ENCODE data around the gene PTPRN2. TPM values are rescaled to one million over a fixed set of nuclear protein-coding genes. Genes with fewer than 3 reads are reported as not detected.

PTPRN2 gene
- total and polyA plus RNA-seq, 5 experiments from 2014 or later = 0.69 to 1.5 (median 0.99) TPM

DNA sequence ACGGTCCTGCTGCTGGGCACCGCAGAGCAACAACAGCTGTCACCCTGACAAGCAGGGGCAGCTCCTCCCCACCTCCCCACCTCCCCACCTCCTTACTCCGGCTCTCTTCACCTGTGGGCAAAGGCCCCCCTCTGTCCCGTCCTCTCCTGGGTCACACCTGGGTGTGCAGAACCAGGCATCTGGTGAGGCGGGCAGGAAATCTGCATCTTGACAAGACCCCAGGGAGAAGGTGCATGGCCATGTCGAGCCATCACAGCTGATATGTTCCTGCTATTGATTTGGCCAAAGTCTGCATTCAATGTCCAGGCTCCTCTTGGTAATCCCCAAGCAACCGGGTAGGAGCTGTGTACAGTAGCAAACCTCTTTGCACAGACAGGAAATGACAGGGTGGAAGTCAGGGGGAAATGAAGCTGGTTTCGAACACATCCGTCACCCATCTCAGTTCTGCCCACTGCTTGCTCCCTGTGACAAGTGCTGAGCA, 696.7 kb downstream of the PTPRN2 start:
- DNase-seq (peak in 6 of 10 donors; percentile 16 to 58 (median 44)), ATAC-seq (peak; percentile 65 to 96)
- H3K27me3 Mint-ChIP-seq = no peaks in the 10 kb centered on the region
- peak overlapping the region in 9 of 10 donors; percentile 80 to 96 (median 92) for H3K27ac Mint-ChIP-seq
- peaks cover 10 to 36% (median 24%) of the 10 kb centered on the region in 4 donors for H3K4me1 Mint-ChIP-seq
- peaks cover 0 to under 1% (median 0%) of the 10 kb centered on the region in 9 donors for H3K9me3 Mint-ChIP-seq
- POLR2A ChIA-PET = no interaction called here
- no peaks in the 10 kb centered on the region for H3K36me3 Mint-ChIP-seq
- peak overlapping the region; percentile 50 to 75 (median 66) for H3K4me3 Mint-ChIP-seq

DNA sequence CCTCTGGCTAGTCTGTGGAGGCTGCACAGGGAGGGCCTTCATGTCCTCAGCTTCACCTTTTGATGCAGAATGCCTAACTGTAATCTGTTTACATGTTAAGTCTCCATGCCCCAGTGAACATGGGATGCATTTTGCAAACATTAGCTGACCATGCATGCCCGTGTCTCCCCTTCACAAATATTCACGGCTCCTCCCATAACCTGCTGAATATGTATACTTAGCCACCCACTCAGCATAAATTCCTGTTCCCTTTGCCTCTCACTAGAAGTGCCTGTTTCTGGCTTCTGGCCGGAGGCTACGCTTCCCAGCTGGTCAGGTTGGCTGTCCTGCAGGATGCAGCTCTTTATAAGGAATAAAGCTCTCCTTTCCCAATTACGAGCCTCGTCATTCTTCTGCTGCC, 698.1 kb downstream of the PTPRN2 start:
- H3K27me3 Mint-ChIP-seq = no peaks in the 10 kb centered on the region
- peak overlapping the region in 6 of 10 donors; percentile 15 to 96 (median 72) for H3K27ac Mint-ChIP-seq
- H3K36me3 Mint-ChIP-seq = peaks cover 0 to 4% (median 0%) of the 10 kb centered on the region in 3 donors
- peaks cover 10 to 38% (median 24%) of the 10 kb centered on the region in 4 donors for H3K4me1 Mint-ChIP-seq
- ATAC-seq (no peak), DNase-seq (no peak)
- H3K4me3 Mint-ChIP-seq = no peak overlapping the region
- peaks cover 0 to 6% (median 0%) of the 10 kb centered on the region in 9 donors for H3K9me3 Mint-ChIP-seq
- POLR2A ChIA-PET = no interaction called here

DNA sequence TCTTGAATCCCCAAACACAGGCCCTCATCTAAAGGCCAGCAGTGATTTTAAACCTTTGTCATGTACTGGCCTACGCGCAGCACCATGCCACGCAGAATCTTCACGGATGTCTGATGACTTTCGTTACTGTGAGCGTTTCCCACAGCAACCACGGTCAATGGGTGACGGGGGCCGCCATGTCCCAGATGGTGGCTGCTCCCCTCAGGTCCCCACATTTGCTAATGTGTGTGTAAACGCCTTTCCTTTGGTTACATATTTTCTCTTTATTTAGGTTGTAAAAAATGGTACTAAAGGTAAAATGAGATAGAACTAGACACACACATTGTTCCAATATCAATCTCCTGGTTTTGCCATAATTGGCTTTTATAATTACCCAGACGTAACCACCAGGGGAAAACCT, 699.0 kb downstream of the PTPRN2 start:
- no peak for ATAC-seq
- peaks cover 10 to 35% (median 24%) of the 10 kb centered on the region in 4 donors for H3K4me1 Mint-ChIP-seq
- POLR2A ChIA-PET = no interaction called here
- H3K36me3 Mint-ChIP-seq = peaks cover 0 to 4% (median 0%) of the 10 kb centered on the region in 3 donors
- H3K27me3 Mint-ChIP-seq = no peaks in the 10 kb centered on the region
- H3K4me3 Mint-ChIP-seq = no peak overlapping the region
- H3K27ac Mint-ChIP-seq = peak overlapping the region in 3 of 10 donors; percentile 39 to 96 (median 93)
- no peak for DNase-seq
- peaks cover 0 to 6% (median 0%) of the 10 kb centered on the region in 9 donors for H3K9me3 Mint-ChIP-seq

DNA sequence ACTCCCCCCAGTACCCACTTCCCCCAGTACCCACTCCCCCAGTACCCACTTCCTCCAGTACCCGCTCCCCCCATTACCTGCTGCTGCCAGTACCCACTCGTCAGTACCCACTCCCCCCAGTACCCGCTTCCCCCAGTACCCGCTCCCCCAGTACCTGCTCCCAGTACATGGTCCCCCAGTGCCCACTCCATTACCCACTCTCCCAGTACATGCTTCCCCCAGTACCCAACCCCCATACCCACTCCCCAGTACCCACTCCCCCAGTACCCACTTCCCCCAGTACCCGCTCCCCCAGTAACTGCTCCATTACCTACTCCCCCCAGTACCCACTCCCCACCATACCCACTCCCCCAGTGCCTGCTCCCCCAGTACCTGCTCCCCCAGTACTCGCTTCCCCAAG, 700.2 kb downstream of the PTPRN2 start:
- POLR2A ChIA-PET = no interaction called here
- no peak overlapping the region for H3K27ac Mint-ChIP-seq
- H3K4me3 Mint-ChIP-seq = no peak overlapping the region
- H3K27me3 Mint-ChIP-seq = no peaks in the 10 kb centered on the region
- H3K4me1 Mint-ChIP-seq = peaks cover 10 to 35% (median 24%) of the 10 kb centered on the region in 4 donors
- peaks cover 0 to 4% (median 0%) of the 10 kb centered on the region in 3 donors for H3K36me3 Mint-ChIP-seq
- H3K9me3 Mint-ChIP-seq = peaks cover 0 to 6% (median 0%) of the 10 kb centered on the region in 9 donors
- DNase-seq (no peak), ATAC-seq (no peak)

DNA sequence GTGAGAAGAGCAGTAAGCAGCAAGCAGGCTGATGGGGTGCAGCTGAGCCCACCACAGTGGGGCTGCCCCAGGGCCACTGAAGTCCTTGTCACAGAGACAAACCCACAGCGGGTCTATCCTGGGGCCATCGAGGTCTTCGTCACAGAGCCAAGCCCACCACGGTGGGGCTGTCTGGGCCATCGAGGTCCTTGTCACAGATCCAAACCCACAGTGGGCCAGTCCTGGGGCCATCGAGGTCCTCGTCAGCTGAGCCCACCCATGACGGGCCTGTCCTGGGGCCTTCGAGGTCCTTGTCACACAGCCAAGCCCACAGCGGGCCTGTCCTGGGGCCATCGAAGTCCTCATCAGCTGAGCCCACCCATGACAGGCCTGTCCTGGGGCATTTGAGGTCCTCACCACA, 700.9 kb downstream of the PTPRN2 start:
- peak in 1 of 2 donors; percentile 65 for ATAC-seq
- no peaks in the 10 kb centered on the region for H3K27me3 Mint-ChIP-seq
- DNase-seq = no peak
- H3K27ac Mint-ChIP-seq = peak overlapping the region in 8 of 10 donors; percentile 63 to 91 (median 90)
- POLR2A ChIA-PET = no interaction called here
- peaks cover 10 to 35% (median 24%) of the 10 kb centered on the region in 4 donors for H3K4me1 Mint-ChIP-seq
- H3K36me3 Mint-ChIP-seq = peaks cover 0 to 4% (median 0%) of the 10 kb centered on the region in 3 donors
- H3K4me3 Mint-ChIP-seq = peak overlapping the region in 3 of 10 donors; percentile 54 to 71 (median 60)
- peaks cover 0 to 6% (median 0%) of the 10 kb centered on the region in 9 donors for H3K9me3 Mint-ChIP-seq

DNA sequence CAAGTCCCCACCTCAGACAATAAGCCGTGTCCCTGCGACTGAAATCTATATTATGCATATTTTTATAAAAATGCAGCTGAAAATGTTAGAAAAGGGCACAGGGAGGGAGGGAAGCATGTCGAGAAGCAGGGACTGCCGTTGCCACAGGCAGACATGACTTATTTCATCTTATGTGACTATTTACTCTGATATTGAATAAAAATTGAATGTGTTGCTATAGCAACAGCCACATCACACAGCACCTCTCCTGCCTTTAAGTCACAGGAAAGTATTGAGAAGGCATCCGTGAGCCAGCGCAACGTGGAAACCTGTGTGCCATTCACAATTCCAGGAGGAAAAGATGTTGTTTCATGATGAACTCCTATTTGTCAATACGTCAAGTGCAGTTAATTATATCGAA, 701.4 kb downstream of the PTPRN2 start:
- Mint-ChIP-seq H3K4me1 (peaks cover 9 to 33% (median 21%) of the 10 kb centered on the region in 4 donors), H3K27me3 (no peaks in the 10 kb centered on the region), H3K4me3 (peak overlapping the region in 3 of 10 donors; percentile 54 to 71 (median 60)), H3K9me3 (peaks cover 0 to 6% (median 0%) of the 10 kb centered on the region in 9 donors), H3K36me3 (peaks cover 0 to 4% (median under 1%) of the 10 kb centered on the region in 3 donors), H3K27ac (peak overlapping the region in 8 of 10 donors; percentile 63 to 91 (median 90))
- POLR2A ChIA-PET = no interaction called here
- ATAC-seq (peak; percentile 23 to 68), DNase-seq (peak in 4 of 10 donors; percentile 10 to 47 (median 43))

DNA sequence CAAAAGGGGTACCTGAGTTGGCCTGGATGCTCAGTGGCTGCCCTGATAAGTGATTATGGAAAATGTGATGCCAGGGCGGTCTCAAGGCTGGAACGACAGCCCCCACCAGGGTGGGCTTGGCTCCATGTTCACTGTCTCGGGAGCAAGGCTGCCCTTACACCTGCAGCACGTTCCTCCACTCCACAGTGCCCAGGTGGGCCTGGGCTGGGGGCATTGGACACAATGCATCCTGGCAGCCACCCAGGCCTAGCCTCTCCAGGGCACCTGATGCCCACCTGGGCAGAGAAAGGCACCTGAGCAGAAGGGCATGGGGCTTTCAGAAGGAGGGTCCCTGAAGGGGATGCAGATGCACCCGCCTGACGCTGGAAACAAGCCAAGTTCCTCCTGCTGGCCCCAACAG, 702.5 kb downstream of the PTPRN2 start:
- peaks cover 0 to 7% (median 4%) of the 10 kb centered on the region in 3 donors for H3K36me3 Mint-ChIP-seq
- H3K27ac Mint-ChIP-seq = peak overlapping the region in 4 of 10 donors; percentile 41 to 71 (median 66)
- POLR2A ChIA-PET = no interaction called here
- H3K4me3 Mint-ChIP-seq = no peak overlapping the region
- no peak for ATAC-seq
- peaks cover 3 to 29% (median 18%) of the 10 kb centered on the region in 4 donors for H3K4me1 Mint-ChIP-seq
- no peaks in the 10 kb centered on the region for H3K27me3 Mint-ChIP-seq
- DNase-seq = no peak
- H3K9me3 Mint-ChIP-seq = peaks cover 0 to 7% (median 4%) of the 10 kb centered on the region in 9 donors

DNA sequence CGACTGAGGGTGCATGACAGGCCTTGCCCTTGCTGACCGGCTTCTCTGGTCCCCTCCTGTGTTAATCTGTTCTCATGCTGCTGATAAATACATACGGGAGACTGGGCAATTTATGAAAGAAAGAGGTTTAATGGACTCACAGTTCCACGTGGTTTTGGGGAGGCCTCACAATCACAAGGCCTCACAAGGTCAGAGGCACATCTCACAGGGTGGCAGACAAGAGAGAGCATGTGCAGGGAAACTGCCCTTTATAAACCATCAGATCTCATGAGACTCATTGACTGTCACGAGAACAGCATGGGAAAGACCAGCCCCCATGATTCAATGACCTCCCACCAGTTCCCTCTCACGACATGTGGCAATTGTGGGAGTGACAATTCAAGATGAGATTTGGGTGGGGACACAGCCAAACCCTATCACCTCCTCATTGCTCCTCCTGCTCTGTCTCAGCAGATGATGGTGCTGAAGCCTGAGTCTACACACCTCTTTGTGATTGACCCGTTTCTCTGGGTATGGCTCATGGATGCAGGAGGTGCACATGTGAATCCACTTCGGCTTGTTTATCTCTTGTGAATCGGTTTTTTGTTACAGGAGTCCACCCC, 703.1 kb downstream of the PTPRN2 start:
- peaks cover 0 to 7% (median 4%) of the 10 kb centered on the region in 3 donors for H3K36me3 Mint-ChIP-seq
- no peaks in the 10 kb centered on the region for H3K27me3 Mint-ChIP-seq
- peak overlapping the region in 5 of 10 donors; percentile 32 to 71 (median 64) for H3K27ac Mint-ChIP-seq
- peaks cover 0 to 7% (median 4%) of the 10 kb centered on the region in 9 donors for H3K9me3 Mint-ChIP-seq
- H3K4me3 Mint-ChIP-seq = no peak overlapping the region
- DNase-seq (no peak), ATAC-seq (no peak)
- peaks cover 3 to 26% (median 14%) of the 10 kb centered on the region in 4 donors for H3K4me1 Mint-ChIP-seq
- POLR2A ChIA-PET = no interaction called here

DNA sequence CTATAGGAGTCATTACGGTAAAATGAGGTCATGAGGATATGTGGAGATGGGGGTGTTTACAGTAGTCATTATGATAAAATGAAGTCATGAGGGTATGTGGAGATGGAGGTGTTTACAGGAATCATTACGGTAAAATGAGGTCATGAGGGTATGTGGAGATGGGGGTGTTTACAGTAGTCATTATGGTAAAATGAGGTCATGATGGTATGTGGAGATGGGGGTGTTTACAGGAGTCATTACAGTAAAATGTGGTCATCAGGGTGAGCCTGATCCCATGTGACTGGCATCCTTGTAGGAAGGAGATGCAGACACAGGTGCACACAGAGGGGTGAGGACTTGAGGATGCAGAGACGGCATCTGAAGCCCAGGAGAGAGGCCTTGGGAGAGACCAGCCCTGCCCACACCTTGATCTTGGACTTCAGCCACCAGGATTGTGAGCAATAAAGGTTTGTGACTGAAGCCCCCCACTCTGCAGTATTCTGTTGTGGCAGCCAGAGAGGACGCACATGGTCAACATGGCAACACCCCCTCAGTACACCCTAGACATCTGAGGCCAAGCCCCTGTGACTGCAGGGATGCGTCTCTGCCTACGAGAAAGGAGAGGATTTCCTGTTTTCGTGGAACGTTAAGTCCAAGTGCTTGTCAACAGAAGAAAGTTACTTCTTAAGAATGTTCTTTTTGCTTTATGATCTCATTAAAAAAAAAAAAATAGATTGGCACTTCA, 706.4 kb downstream of the PTPRN2 start:
- peaks cover 0 to 9% (median 4%) of the 10 kb centered on the region in 9 donors for H3K9me3 Mint-ChIP-seq
- H3K27me3 Mint-ChIP-seq = no peaks in the 10 kb centered on the region
- POLR2A ChIA-PET = interaction anchor here (1.1 to 2.1 kb wide), 2 partner anchors 10 to 410 kb away, joined by 3 to 6 read pairs; no protein-coding TSS in a partner anchor
- peaks cover 0 to 14% (median 9%) of the 10 kb centered on the region in 4 donors for H3K4me1 Mint-ChIP-seq
- H3K36me3 Mint-ChIP-seq = peaks cover 0 to 7% (median 4%) of the 10 kb centered on the region in 3 donors
- ATAC-seq = peak; percentile 65 to 85
- peak overlapping the region in 2 of 10 donors; percentile 84 to 88 for H3K27ac Mint-ChIP-seq
- DNase-seq = peak in 5 of 10 donors; percentile 32 to 69 (median 56)
- H3K4me3 Mint-ChIP-seq = peak overlapping the region in 5 of 10 donors; percentile 0 to 15 (median 7)

DNA sequence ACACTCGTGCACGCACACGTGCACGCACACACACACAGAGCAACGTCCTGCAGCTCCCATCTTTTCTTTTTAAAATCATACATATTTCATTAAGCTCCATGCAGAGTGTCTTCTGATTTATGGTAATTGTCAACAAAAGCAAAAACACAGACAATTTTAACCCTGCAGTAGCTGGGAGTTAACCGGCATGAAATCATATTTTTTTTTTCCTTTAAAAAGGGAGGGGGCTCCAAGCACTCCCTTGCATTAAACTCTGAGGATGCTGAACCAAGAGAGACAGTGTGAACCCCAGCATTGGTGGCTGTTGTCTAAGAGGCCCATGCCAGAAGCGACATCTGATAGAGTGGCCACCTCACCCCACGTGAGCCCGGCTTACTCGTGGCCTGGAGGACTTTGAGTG, 708.2 kb downstream of the PTPRN2 start:
- H3K36me3 Mint-ChIP-seq = peaks cover 0 to 7% (median 0%) of the 10 kb centered on the region in 3 donors
- POLR2A ChIA-PET = interaction anchor here (2.1 kb wide), 1 partner anchor 408 kb away, joined by 6 read pairs; no protein-coding TSS in a partner anchor
- no peaks in the 10 kb centered on the region for H3K27me3 Mint-ChIP-seq
- H3K4me3 Mint-ChIP-seq = peak overlapping the region in 1 of 10 donors; percentile 4
- H3K4me1 Mint-ChIP-seq = peaks cover 9 to 20% (median 17%) of the 10 kb centered on the region in 4 donors
- H3K9me3 Mint-ChIP-seq = peaks cover 0 to 7% (median 2%) of the 10 kb centered on the region in 9 donors
- ATAC-seq = no peak
- H3K27ac Mint-ChIP-seq = peak overlapping the region in 4 of 10 donors; percentile 15 to 80 (median 36)
- DNase-seq = no peak

DNA sequence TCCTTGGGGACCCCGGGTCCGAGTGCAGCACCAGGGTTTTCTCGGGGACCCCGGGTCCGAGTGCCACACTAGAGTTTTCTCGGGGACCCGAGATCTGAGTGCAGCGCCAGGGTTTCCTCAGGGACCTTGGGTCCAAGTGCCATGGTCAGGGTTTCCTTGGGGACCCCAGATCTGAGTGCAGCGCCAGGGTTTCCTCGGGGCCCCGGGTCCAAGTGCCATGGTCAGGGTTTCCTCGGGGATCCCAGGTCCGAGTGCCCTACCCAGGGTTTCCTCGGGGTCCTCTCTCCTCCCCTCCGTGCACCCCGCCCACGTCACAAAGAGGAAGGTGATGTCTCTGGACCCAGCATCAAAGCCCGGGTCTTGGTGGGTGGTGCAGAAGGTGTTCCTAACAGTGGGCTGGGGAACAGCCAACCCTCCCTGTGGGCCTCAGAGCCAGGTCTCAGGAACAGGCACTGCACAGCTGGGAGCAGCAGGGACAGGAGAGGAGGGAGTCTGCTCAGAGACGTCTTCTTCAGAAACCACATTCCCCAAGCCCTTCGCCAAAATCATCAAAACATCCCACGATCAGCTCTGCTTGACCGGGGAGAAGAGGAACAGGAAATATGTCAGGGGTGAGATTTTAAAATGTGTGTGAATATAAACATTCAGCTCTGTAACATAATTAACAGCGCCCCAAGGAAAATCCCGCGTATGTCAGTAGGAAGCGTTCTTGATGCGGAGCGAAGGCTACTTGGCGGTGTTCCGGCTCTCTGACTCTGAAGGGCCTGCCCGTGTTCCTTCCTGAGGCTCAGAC, 710.1 kb downstream of the PTPRN2 start:
- POLR2A ChIA-PET = interaction anchor here (0.5 kb wide), 1 partner anchor 489 kb away, joined by 4 read pairs; no protein-coding TSS in a partner anchor
- H3K9me3 Mint-ChIP-seq = peaks cover 0 to 7% (median 2%) of the 10 kb centered on the region in 9 donors
- H3K27ac Mint-ChIP-seq = peak overlapping the region in 1 of 10 donors; percentile 60
- no peaks in the 10 kb centered on the region for H3K27me3 Mint-ChIP-seq
- H3K4me3 Mint-ChIP-seq = no peak overlapping the region
- peaks cover 12 to 31% (median 23%) of the 10 kb centered on the region in 4 donors for H3K4me1 Mint-ChIP-seq
- ATAC-seq = no peak
- no peak for DNase-seq
- H3K36me3 Mint-ChIP-seq = peaks cover 0 to 7% (median 0%) of the 10 kb centered on the region in 3 donors

All from naive thymus-derived CD8-positive, alpha-beta T cell (primary cell).